Smooth muscle cell (in vitro differentiated cells): ENCODE measurements around the gene RBMXL3. TPM values are rescaled to one million over a fixed set of nuclear protein-coding genes. Genes with fewer than 3 reads are reported as not detected.
"Not testable (repeated sequence)": the region's sequence is repeated elsewhere in the genome, so short reads cannot be mapped to it uniquely, and the experiment has no call there.

Experiments
- DNase-seq: peaks from one replicate; lab custom pipeline; 2025; ENCODE audit not compliant: unreplicated experiment; lab: John Stamatoyannopoulos, UW
- H2AFZ ChIP-seq: fragments of 200-600 bp; sonication (generic); 2 replicates; pipeline ENCODE4 v1.6.0; 2016; ENCODE audit warnings: antibody characterized with exemption, low read depth, mild to moderate bottlenecking
- H3F3A ChIP-seq: fragments of 200-600 bp; sonication (generic); 2 replicates; pipeline ENCODE4 v1.6.0; 2017; ENCODE audit warnings: antibody characterized with exemption, low read depth
- H3K27ac ChIP-seq: fragments of 200-600 bp; sonication (generic); 2 replicates; pipeline ENCODE4 v1.5.1; 2016; ENCODE audit warnings: low read depth, mild to moderate bottlenecking
- H3K27me3 ChIP-seq: fragments of 200-600 bp; sonication (generic); 2 replicates; pipeline ENCODE4 v1.6.1; 2016; ENCODE audit warnings: low read depth, mild to moderate bottlenecking
- H3K36me3 ChIP-seq: fragments of 200-600 bp; sonication (generic); 2 replicates; pipeline ENCODE4 v1.5.1; 2016; ENCODE audit warnings: low read depth
- H3K4me1 ChIP-seq: fragments of 200-600 bp; sonication (generic); 2 replicates; pipeline ENCODE4 v1.5.1; 2016; ENCODE audit warnings: low read depth
- H3K4me2 ChIP-seq: fragments of 200-600 bp; sonication (generic); 2 replicates; pipeline ENCODE4 v1.6.0; 2016; ENCODE audit warnings: mild to moderate bottlenecking
- H3K4me3 ChIP-seq: fragments of 200-600 bp; sonication (generic); 2 replicates; pipeline ENCODE4 v1.5.1; 2016; ENCODE audit warnings: mild to moderate bottlenecking
- H3K79me2 ChIP-seq: fragments of 200-600 bp; sonication (generic); 2 replicates; pipeline ENCODE4 v1.6.0; 2016; ENCODE audit warnings: low read depth, mild to moderate bottlenecking
- H3K9ac ChIP-seq: fragments of 200-600 bp; sonication (generic); 2 replicates; pipeline ENCODE4 v1.6.0; 2016; ENCODE audit warnings: low read depth
- H3K9me3 ChIP-seq: fragments of 200-600 bp; sonication (generic); replicated peaks from 2 replicates; pipeline ENCODE4 v1.5.1; 2016; ENCODE audit warnings: low read depth
- H4K20me1 ChIP-seq: fragments of 200-600 bp; sonication (generic); 2 replicates; pipeline ENCODE4 v1.6.0; 2016; ENCODE audit warnings: low read depth
- CTCF ChIP-seq: fragments of 200-600 bp; sonication (generic); IDR thresholded peaks from 2 replicates; pipeline ENCODE4 v1.5.1; 2017; ENCODE audit warnings: borderline replicate concordance, mild to moderate bottlenecking, antibody characterized with exemption; ENCODE audit not compliant: insufficient read depth, poor library complexity, severe bottlenecking
- WGBS: methylation state at CpG from one replicate; pipeline ENCODE4 v1.1.7; 2016; ENCODE audit warnings: low lambda C conversion rate; 5-methylcytosine and 5-hydroxymethylcytosine counted together
- polyA plus RNA-seq: library from polyadenylated mRNA; unstranded; fragments of >200 nt; fragmentation: Nextera tagmentation; extraction: Ambion mirVana; gene quantifications from 2 replicates; pipeline ENCODE4 v1.2.1, GENCODE V29; 2016
- total RNA-seq: library from RNA; depleted of rRNA; stranded (reverse); fragments of >200 nt; gene quantifications from 2 replicates; pipeline ENCODE4 v1.2.3, GENCODE V29; 2014

Gene RBMXL3
- total and polyA plus RNA-seq, 2 experiments from 2014 or later: not detected

GRCh38 chrX:115192244-115192700, 3.1 kb downstream of the RBMXL3 start:
- Histone ChIP-seq H3K27ac (no peak overlapping the region), H3F3A (no peaks in the 10 kb centered on the region), H2AFZ (no peak overlapping the region), H3K79me2 (peaks cover 19% of the 10 kb centered on the region), H4K20me1 (no peaks in the 10 kb centered on the region), H3K4me3 (no peak overlapping the region), H3K9ac (no peak overlapping the region), H3K9me3 (no peaks in the 10 kb centered on the region), H3K27me3 (no peaks in the 10 kb centered on the region), H3K4me1 (no peaks in the 10 kb centered on the region), H3K4me2 (no peak overlapping the region), H3K36me3 (no peaks in the 10 kb centered on the region)
- WGBS: 92% methylated on average over 35 of the region's 35 CpGs
- DNase-seq: no peak
- TF ChIP-seq CTCF: no peak

DNA sequence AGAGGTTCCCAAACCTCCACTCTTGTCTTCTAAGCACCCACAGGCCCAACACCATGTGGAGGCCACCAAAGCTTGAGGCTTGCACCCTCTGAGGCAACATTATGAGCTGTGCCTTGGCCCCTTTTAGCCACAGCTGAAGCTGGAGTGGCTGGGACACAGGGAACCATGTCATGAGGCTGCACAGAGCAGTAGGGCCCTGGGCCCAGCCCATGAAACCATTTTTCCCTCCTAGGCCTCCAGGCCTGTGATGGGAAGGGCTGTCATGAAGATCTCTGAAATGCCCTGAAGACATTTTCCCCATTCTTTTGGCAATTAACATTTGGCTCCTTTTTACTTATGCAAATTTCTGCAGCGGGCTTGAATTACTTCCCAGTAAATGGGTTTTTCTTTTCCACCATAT, 14.8 kb downstream of the RBMXL3 start:
- Histone ChIP-seq H3K4me2 (no peak overlapping the region), H2AFZ (no peak overlapping the region), H3K4me3 (no peak overlapping the region), H3K79me2 (peaks cover 45% of the 10 kb centered on the region), H3K4me1 (no peaks in the 10 kb centered on the region), H3K9ac (no peak overlapping the region), H3F3A (no peaks in the 10 kb centered on the region), H3K36me3 (no peaks in the 10 kb centered on the region), H3K27me3 (no peaks in the 10 kb centered on the region), H3K9me3 (peaks cover 5% of the 10 kb centered on the region), H3K27ac (no peak overlapping the region), H4K20me1 (peaks cover under 1% of the 10 kb centered on the region)
- WGBS: 100% methylated on average over 1 of the region's 1 CpG
- no peak for DNase-seq
- no peak for TF ChIP-seq CTCF

- H3K4me1 ChIP-seq, H3K27me3 ChIP-seq, H3K4me3 ChIP-seq, H3K36me3 ChIP-seq, H3F3A ChIP-seq, H2AFZ ChIP-seq, H3K27ac ChIP-seq, DNase-seq, H3K4me2 ChIP-seq, H3K9me3 ChIP-seq, H4K20me1 ChIP-seq, H3K9ac ChIP-seq: not testable (repeated sequence)
- H3K79me2 ChIP-seq: peaks cover 14% of the 10 kb centered on the region
These were observed 20.3 kb downstream of the RBMXL3 start for GRCh38 chrX:115209547-115209946.

DNA sequence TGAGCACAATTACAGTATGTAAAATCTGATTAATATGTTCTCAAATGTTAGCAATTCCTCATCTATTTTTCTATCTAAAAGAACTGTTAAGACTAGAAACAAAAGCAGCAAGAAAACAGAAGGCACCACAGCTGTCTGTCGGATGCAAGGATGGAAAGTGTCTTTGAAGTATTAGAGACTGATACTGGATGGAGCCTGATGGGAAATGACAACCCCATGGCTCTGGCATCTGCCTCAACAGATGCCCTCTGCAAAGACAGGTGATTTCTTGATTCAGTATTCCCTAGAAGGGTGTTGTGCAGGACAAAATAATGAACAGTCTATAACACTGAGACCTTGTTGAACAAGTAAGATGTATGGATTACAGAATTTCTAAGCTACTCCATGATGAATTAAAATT, 24.9 kb downstream of the RBMXL3 start:
- TF ChIP-seq CTCF: no peak
- DNase-seq: no peak
- H4K20me1 ChIP-seq: peaks cover 15% of the 10 kb centered on the region

More for the DNA sequence above, 24.9 kb downstream of the RBMXL3 start:
- Histone ChIP-seq H3K4me3 (no peak overlapping the region), H3K9me3 (no peaks in the 10 kb centered on the region), H3K27ac (no peak overlapping the region), H3K79me2 (peaks cover 11% of the 10 kb centered on the region), H3K9ac (no peak overlapping the region), H3K4me2 (no peak overlapping the region), H3K4me1 (no peaks in the 10 kb centered on the region), H3F3A (no peaks in the 10 kb centered on the region), H2AFZ (no peak overlapping the region), H3K36me3 (no peaks in the 10 kb centered on the region), H3K27me3 (no peaks in the 10 kb centered on the region)
- WGBS: 85% methylated on average over 1 of the region's 1 CpG
